T-helper 1 cell treated with Interleukin-12 subunit alpha and Interleukin-12 subunit beta and Interleukin-4 antibody, amounts not matched to agents 30 ng/mL and 1 ng/mL, for 36 hours (primary cell): Measurements from ENCODE around the gene C1orf105. TPM values are rescaled to one million over a fixed set of nuclear protein-coding genes. Genes with fewer than 3 reads are reported as not detected.
"Not testable (repeated sequence)": the region's sequence is repeated elsewhere in the genome, so short reads cannot be mapped to it uniquely, and the experiment has no call there.

Experiments
- intact Hi-C: fragments of 100-400 bp; cut with micrococcal nuclease; formaldehyde crosslinking; loops from one replicate; pipeline ENCODE4 v1.15.1; 2024
- total RNA-seq: library from RNA; stranded (reverse); gene quantifications from 2 replicates; pipeline ENCODE4 v1.2.3, GENCODE V29; 2022

Gene C1orf105
- total RNA-seq, 1 donor from 2014 or later = not detected

- intact Hi-C loops = no loop called here
Observed at GRCh38 chr1:172421974-172422604, 1.6 kb downstream of the C1orf105 start.

DNA sequence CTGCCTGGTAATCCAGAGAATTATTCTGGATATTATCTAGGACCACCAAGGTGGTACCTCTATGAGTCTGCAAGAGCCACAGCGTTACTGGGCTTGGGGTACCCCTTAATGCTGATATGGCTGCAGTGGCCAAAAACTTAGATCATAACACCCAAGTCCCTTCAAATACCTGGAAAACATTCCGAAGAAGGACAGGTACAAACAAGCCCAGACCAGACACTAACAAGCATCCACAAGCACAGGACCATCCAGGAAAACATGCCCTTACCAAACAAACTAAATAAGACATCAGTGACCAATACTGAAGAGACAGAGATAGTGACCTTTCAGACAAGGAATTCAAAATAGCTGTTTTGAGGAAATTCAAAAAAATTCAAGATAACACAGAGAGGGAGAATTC is 2.9 kb downstream of the C1orf105 start:
- intact Hi-C loops = no loop called here

- intact Hi-C loops = no loop called here
Observed at GRCh38 chr1:172425339-172425738, 4.9 kb downstream of the C1orf105 start.

DNA sequence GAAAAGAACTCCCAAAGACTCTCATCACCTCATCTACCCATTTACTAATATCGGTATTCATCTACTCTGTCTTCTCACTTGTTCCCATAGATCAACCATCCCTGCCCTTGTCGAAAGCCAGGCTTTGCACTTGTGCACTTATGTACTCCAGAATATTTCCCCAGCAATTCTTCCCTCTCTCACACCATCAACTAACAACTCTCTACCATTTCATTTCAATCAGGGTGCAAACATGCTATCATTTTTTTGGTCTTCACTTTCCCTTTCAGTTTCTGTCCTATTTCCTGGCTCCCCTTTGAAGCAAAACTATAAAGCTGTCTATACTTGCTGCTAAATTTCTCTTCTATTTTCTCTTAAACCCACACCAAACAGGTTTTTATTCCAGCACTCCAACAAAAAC is 6.7 kb downstream of the C1orf105 start:
- intact Hi-C loops = no loop called here

- intact Hi-C loops = loop anchor here (1.0 kb wide), 8 partner anchors 15 to 628 kb away; partner anchors contain the start of gene PIGC
Observed at GRCh38 chr1:172429331-172430127, 9.0 kb downstream of the C1orf105 start.

- intact Hi-C loops = no loop called here
Observed at GRCh38 chr1:172430128-172430454, 9.6 kb downstream of the C1orf105 start.

DNA sequence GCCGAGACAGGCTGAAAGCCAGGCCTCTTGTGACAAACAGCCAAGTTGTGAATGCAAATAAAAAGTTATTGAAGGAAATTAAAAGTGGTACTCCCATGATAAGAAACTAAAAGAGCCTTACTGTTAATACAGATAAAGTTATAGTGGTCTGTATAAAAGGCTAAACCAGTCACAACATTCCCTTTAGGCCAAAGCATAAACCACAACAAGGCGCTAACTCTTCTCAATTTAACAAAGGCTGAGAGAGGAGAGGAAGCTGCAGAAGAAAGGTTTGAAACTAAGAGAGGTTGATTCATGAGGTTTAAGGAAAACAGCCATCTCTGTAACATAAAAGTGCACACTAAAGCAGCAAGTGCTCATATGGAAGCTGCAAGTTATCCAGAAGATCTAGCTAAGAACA is 10.7 kb downstream of the C1orf105 start:
- intact Hi-C loops = no loop called here

- intact Hi-C loops = no loop called here
Observed at GRCh38 chr1:172431721-172432192, 11.3 kb downstream of the C1orf105 start.

- intact Hi-C loops = not testable (repeated sequence)
Observed at GRCh38 chr1:172437183-172437582, 16.7 kb downstream of the C1orf105 start.

DNA sequence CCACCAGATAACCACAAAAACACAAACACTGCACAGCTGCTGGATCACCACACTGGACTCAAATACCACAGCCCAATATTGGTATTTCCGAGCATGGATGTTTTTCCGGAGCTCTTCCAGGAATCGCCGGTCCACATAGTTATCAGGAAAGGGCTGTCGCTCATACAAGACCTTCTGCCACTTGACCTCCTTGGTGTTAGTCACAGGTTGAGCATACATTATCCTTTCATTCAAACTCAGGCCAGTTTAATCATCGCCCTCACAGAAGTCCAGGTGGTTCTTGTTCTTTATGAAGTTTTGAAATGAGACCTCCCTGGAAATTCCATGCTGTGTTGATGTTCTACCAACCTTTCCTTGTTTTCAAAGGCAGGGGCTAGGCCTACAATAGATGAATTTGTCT is 21.9 kb downstream of the C1orf105 start:
- intact Hi-C loops = loop anchor here (5.0 to 10.0 kb wide), 5 partner anchors 220 to 1715 kb away; partner anchors contain the start of genes CENPL, DARS2, GAS5 and KLHL20

GRCh38 chr1:172442843-172443565 is 22.5 kb downstream of the C1orf105 start:
- intact Hi-C loops = loop anchor here (5.0 to 10.0 kb wide), 5 partner anchors 219 to 1714 kb away; partner anchors contain the start of genes CENPL, DARS2, GAS5 and KLHL20

- intact Hi-C loops = loop anchor here (1.0 to 10.0 kb wide), 17 partner anchors 15 to 1713 kb away; partner anchors contain the start of genes CENPL, DARS2, DNM3 and GAS5
Observed at GRCh38 chr1:172443666-172444453, 23.4 kb downstream of the C1orf105 start, which contains the start of gene PIGC. TSS of gene PIGC (minus strand) at chr1:172444069. CDS start at chr1:172442622, 1,447 bp downstream.

DNA sequence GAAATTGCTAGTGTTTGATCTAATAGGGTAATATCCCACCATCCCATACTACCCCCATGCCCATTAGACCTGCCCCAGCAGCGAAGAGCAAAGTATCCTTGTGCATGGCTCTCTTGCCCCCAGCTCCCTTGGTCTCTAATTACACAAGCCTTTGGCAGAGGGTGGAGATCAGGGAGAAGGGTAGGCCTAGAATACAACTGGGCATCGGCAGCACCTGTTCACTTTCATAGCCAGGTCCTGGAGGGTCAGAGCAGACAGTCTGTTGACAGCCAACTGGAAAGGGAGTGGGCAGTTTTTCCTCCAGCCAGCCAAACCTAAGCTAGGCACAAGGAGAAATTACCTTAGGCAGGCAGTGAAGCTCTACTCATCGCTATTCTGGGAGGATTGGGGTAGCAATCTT is 26.1 kb downstream of the C1orf105 start:
- intact Hi-C loops = loop anchor here (10.0 kb wide), 2 partner anchors 1268 to 1378 kb away; partner anchors contain the start of genes CENPL, DARS2 and KLHL20

DNA sequence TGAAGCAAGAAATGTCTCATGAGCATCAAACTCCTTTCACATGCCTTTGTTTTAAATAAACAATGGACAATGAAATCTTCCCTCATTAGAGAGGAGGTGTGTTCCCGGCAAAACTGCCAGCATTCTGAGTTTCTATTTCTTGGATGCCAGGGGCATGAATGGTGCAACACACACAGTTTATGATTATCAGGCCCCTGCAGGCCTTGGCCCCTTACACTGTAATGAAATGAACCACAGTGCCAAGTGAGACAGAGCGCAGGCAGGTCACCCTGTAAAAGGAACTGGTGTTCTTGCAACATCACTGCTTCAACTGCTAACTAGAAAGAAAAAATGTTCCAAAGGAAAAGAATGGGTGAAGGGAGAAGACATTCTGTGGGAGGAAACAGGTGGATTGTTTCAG is 27.2 kb downstream of the C1orf105 start:
- intact Hi-C loops = loop anchor here (10.0 kb wide), 2 partner anchors 1267 to 1377 kb away; partner anchors contain the start of genes CENPL, DARS2 and KLHL20

DNA sequence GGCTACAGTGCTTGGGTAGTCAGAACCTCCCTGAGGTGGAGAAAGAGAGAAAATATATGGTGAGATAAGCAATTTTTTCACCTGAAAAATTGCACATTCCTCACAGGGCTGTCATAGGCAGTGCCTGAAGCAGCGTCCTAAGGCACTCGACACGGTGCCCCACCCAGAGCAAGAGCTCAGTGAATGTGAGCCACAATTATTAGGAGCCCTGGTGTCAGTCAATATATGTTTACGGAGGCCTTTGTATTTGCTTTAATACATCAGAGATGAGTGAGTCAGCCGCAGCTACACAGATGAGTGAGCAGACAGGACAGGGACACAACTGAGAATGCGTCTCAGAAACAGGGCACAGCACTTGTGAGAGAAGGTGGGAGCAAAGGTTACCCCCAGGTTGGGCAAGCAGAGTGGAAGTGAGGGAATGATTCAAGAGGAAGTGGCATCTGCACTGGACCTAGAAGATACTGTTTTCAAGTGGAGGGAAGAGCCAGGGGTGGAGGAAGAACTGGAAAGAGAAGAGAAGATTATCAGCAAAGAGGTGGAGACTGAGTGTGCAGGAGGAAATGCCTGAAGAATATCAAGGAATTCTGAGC is 28.6 kb downstream of the C1orf105 start:
- intact Hi-C loops = loop anchor here (10.0 kb wide), 2 partner anchors 1266 to 1376 kb away; partner anchors contain the start of genes CENPL, DARS2 and KLHL20

DNA sequence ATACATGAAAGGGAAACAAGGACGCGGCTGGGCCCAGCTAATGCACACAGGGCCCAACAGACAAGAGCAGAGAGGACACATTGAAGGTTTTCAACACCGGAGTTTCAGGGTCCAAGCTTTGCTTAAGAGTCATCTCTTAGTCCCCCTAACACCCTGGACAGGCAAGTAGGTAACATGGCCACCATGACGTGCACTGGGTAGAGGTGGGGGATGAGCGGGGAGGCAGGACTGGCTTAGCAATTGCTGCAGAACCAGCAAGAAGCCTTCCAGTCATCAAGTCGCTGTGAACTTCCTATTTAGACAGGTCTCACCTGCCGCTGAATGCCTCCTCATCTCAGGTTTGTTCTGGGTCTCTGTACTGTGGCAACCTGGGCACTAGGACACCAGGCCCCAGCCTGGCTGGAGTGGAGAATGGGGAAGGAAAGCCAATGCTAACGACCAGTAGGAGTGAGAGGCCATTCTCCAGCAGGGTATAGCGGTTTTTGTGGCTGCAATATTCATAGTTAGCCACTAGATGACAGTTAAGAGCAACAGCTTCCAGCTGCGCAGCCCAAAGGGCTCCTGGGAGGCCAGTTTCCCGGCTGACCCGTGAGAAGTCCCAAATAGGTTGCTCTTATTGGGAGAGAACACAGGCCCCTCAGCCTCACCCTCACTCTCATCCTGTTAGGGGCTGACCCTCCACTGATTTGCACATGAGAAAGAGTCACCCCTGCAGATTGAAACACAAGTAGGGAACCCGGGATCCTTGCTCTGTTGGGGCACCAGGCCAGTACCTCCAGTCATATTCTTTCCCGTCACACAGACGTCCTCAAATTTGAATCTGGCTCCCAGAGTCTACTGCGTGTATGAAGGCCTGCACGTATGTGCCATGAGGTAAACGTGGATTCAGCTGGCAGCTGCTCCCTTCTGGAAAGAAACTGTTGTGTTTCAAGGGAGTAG is 29.4 kb downstream of the C1orf105 start:
- intact Hi-C loops = loop anchor here (1.0 to 10.0 kb wide), 7 partner anchors 82 to 1375 kb away; partner anchors contain the start of genes CENPL, DARS2 and KLHL20

DNA sequence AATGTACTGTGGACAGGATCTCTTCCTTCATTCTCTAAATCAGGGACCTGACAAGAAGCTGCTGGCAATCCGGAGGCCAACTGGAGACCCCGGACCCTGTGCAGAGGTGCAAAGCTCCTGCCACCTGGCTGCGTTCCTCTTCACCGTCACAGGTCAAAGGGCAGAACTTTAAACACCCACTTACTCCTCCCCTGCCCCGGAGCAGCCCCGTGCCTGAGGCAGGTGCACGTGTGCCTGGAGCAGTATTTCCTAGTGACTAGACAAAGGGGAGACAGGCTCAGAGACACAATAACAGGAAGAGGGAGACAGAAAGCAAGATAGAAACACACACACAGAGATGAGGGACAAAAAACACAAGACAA is 30.0 kb downstream of the C1orf105 start:
- intact Hi-C loops = loop anchor here (1.0 to 5.0 kb wide), 5 partner anchors 82 to 278 kb away; no protein-coding TSS in a partner anchor

DNA sequence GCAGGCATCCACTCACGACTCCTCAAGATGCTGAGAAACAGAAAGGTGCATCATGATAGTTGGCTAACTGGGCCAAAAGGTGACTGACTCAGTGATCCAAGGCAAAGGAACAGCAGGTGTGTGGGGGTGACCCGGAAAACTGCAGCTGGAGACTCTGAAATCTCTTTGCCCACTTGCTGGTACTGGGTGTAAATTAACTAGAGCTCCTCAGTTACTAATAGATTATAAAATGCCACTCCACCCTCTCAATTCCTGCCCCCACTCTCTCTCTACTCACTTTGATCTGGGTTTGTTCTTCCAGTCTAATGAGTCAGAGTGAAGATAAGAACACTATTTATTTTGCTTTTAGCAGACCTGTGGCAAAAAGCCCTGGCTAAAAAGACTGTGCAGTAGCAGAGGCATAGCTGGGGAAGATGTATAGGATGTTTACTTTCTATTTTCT is 30.5 kb downstream of the C1orf105 start:
- intact Hi-C loops = loop anchor here (2.0 to 5.0 kb wide), 2 partner anchors 156 to 270 kb away; no protein-coding TSS in a partner anchor
